Caki2 (cell line): ENCODE data around the gene SNAI1. TPM values are rescaled to one million over a fixed set of nuclear protein-coding genes. Genes with fewer than 3 reads are reported as not detected.
A peak's percentile ranks its signal among the peaks of the same experiment; 100 is the strongest.
"Not testable (repeated sequence)": the region's sequence is repeated elsewhere in the genome, so short reads cannot be mapped to it uniquely, and the experiment has no call there.

Experiments
- DNase-seq: peaks from one replicate; pipeline ENCODE4 v3.0.0-alpha.2; 2015; ENCODE audit warnings: low read depth
- in situ Hi-C: cut with HindIII; loops from 2 replicates; pipeline ENCODE4 v1.10.0; 2016; ENCODE audit warnings: low sequenced_read_pairs, low pct_unique_long_range_greater_than_20kb, mixed read lengths
- total RNA-seq: library from RNA; depleted of rRNA; stranded (reverse); fragments of >200 nt; shearing (Covaris generic); gene quantifications from 2 replicates; pipeline ENCODE4 v1.2.3, GENCODE V29; 2014; ENCODE audit warnings: low replicate concordance; rRNA removed

Gene SNAI1
- total RNA-seq = 0.10 TPM in 1 of 2 replicates, not detected in the other

DNA sequence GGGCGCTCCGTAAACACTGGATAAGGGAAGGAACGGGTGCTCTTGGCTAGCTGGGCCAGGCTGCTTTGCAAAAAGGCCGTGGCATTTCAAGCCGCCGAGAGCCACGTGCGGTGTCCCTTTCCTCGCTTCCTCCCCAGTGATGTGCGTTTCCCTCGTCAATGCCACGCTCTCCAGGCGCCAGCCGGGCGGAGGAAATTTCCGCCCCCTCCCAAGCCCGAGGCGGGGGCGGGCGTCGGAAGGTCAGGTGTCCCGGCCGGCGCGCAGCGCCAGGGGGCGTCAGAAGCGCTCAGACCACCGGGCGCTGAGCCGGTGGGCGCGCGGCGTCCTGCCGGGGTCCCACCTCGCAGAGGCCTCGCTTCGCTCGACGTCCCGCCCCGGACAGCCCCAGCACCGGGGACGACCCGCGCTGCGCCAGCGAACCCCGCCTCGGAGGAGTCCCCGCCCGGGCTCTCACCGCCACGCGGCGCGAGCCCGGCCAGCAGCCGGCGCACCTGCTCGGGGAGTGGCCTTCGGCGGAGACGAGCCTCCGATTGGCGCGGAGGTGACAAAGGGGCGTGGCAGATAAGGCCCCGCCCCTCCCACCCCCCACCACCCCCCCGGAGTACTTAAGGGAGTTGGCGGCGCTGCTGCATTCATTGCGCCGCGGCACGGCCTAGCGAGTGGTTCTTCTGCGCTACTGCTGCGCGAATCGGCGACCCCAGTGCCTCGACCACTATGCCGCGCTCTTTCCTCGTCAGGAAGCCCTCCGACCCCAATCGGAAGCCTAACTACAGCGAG lies at the start of gene SNAI1:
SNAI1 (plus strand) TSS at position 635 of the 777 bp plus-strand sequence; CDS start at position 715, 80 bp downstream.
- DNase-seq = peak; percentile 82
- in situ Hi-C loops = no loop called here

DNA sequence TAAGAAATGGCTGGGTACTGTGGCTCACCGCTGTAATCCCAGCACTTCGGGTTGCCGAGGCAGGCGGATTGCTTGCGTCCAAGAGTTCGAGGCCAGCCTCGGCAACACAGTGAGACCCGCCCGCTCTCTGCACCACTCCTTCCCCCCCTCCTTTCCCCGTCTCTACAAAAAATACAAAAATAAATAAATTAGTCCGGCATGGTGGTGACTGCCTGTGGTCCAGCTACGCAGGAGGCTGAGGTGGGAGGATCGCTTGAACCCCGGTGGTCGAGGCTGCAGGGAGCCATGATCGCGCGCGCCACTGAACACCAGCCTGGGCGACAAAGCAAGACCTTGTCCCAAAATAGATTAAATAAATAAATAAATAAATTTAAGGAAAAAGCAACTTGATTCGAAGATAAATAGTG lies 47.0 kb upstream of the SNAI1 start:
- DNase-seq = no peak
- in situ Hi-C loops = no loop called here

DNA sequence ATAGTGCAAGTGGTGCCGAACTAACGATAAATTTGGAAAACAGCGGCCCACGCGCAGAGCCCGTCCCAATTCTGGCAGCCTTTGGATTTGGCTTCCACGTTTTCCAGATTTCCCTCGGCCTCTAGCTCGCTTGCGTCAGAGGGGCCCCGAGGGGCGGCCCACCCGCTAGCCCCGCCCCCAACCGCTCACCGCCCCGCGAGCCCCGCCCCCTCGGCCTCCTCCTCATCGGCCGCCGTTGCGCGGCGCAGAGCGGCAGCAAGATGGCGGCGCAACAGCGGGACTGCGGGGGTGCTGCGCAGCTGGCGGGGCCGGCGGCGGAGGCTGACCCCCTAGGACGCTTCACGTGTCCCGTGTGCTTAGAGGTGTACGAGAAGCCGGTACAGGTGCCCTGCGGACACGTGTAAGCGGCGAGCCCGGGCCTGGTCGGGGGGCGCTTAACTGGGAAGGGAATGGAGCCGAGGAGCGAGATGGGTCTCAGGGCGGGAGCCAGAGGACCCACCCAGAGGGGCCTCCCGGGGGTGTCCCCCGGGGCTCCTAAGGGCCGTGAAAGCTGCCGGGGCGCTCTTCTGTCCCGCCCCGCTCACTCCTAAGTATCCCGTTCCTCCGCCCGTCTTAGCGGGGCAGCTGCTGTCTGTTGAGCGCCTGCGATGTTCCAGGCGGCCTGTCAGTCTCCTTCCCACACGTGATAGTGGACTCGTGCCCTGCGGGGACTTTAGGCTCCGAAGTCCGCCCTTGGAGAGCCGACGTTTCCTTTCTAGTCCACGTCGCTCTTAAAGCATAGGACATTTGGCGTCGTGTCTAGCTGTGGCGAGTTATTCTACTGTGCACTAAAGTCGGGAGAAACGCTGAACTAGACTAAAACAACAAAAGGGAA lies 46.4 kb upstream of the SNAI1 start, which contains the start of gene RNF114:
RNF114 (plus strand) TSS at position 245 of the 874 bp plus-strand sequence; CDS start at position 261, 16 bp downstream.
- DNase-seq = peak; percentile 64
- in situ Hi-C loops = no loop called here

DNA sequence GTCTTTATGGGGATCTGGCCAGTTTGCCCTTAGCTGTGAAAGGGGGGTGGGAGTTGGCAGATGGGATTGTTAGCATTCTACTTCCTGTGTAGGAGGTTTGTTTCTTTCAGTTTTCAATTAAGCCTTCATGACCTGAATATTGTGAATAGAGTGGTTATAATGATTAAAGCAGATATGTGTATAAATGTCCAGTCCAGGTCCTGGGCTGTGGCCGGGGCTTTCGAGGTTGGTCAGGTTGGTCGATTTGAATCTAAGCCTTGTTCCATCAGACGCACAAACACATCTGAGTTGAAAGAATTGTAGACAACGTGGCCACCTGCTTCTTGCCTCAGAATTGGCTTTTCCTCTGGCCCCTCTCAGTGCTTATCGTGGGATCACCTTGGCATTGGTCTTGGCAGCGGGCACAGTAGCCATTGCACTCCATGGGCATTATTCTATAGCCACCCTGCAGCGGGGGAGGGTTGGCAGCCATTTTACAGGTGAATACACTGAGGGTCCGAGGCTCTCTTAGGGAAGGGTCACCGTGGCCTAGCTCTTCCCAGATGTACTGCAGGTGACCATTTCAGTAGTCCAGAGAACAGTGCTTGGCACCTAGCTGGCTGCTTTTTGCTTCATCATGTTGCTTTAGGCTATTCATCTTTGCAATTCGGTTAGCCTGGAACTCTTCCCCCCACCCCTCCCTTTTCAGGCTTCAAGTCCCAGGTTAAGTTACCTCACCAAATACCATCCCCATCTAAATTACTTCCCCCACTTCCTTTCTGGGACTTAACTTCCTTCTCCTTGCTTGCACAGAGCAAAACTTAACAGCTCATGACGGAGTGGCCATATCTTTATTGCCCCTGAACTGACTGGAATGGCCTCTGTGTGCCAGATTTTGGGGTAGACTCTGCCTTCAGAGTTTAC lies 45.5 kb upstream of the SNAI1 start:
- in situ Hi-C loops = no loop called here
- DNase-seq = no peak

DNA sequence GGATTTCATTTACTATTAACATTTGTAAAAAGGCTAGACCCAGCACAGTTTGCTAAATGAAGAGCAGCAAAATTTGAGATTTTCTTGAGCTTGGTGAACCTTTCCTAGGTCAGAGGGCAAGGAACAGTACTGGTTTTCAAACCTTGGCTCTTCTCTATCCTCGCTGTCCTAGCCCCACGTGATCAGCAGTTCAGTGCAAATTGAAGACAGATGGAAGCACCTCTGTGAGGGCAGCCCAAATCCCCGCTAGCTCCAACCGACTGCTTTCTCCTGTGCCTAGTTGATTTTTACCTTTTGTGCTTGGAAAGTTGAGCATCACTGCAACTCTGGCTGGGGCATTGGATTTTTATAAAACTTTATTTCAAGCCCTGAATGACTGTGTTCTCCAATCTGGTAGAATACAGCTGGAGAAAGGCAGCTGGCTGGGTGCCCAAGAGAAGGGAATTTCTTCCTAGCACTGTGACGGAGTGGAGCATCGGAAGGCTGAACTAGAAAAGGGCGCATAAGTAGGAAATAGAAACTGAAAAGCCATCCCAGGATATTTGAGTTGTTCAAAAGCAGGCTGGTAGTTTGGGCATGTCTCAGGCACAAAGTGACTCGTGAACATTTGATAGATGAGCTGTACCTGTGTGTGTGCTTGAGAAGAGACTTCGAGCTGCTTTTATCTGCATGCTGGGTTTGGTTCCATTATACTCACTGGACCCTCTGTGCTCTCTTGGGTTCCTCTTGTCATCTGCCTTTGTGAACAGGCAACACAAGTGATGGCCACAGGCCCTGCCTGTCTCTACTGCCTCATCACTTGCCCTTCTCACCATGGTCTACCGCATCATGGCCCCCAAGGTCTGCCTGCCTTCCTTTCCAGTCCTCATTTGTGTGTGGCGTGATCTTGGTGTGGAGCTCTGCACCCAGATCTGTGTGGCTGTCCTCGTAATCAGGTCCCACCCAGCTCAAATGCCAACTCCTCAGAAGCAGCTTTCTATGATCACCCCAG lies 44.3 kb upstream of the SNAI1 start:
- in situ Hi-C loops = no loop called here
- no peak for DNase-seq

DNA sequence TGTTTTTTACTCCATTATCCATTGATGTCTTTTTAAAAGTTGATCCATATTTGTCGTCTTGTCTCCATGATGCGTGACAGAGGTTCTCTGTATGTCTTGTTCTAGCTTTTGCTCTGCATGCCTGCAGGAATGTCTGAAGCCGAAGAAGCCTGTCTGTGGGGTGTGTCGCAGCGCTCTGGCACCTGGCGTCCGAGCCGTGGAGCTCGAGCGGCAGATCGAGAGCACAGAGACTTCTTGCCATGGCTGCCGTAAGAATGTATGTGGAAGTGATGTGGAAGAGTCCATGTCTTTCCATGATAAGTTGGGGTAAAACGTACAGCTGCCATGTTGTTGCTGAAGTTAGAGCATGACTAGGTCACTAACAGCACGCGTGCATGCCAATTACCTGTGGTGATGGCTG lies 41.3 kb upstream of the SNAI1 start:
- DNase-seq = no peak
- in situ Hi-C loops = no loop called here

DNA sequence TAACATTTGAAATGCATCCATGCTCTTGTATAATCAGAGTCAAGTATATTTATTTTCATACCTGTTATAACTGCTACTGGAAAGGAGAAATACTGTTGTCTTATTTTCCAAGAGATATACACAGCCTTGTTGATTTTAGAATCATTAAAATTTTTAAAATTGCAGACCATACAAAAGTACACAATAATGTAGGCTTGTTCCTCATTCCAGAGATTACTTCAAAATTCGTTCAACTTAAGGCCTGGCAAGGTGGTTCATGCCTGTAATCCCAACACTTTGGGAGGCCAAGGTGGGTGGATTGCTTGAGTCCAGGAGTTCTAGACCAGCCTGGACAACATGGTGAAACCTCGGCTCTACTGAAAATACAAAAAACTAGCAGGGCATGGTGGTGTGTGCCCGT lies 40.5 kb upstream of the SNAI1 start:
- in situ Hi-C loops = no loop called here
- no peak for DNase-seq

DNA sequence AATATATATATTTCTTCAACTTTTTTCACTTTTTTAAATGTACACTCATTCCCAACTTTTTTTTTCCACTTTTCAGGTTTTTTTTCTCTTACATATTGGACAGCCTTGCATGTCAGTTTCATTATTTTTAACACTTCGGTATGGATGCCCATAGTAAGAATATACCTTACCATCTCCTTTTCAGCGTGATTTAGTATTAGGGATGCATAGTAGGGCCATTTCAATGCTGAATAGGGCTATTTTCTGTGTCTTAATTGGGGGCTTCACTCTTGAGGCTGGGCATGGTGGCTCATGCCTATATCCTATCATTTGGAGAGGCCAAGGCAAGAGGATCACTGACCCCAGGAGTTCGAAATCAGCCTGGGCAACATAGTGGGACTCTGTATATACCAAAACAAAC lies 39.8 kb upstream of the SNAI1 start:
- in situ Hi-C loops = no loop called here
- no peak for DNase-seq

DNA sequence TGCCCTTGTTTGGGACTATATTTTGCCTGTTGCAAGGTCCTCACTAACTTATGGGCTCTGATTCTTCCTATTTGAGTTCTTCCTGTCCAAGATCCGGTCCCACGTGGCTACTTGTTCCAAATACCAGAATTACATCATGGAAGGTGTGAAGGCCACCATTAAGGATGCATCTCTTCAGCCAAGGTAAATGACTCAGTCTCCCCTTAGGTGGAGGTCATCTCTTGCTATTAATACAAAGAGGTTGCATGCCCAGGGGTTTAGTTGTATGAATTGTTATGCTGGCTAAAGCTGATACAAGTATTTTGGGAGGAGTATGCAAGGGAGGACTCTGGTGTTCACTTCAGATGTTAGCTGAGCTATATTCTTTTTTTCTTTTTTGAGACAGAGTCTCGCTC lies 37.5 kb upstream of the SNAI1 start:
- in situ Hi-C loops = no loop called here
- no peak for DNase-seq

DNA sequence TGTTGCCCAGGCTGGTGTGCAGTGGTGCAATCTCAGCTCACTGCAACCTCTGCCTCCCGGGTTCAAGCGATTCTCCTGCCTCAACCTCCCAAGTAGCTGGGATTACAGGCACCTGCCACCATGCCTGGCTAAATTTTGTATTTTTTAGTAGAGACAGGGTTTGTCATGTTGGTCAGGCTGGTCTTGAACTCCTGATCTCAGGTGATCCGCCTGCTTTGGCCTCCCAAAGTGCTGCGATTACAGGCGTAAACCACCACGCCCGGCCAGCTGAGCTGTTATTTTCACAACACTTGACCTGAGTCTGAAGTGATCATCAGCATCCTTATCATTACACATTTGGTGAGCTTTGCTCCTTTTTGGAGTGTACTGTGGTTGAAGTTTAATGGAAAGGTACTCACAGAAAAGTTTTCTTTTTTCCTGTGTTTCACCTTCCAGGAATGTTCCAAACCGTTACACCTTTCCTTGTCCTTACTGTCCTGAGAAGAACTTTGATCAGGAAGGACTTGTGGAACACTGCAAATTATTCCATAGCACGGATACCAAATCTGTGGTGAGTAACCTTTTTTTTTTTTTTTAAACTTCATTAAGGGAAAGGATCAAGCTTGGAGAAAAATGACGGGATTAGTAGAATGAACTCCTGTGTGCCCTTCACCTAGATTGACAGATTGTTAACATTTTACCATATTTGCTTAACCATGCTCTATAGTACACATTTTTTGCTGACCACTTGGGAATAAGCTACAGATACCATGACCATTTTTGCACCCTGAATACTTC lies 36.9 kb upstream of the SNAI1 start:
- in situ Hi-C loops = no loop called here
- DNase-seq = no peak

DNA sequence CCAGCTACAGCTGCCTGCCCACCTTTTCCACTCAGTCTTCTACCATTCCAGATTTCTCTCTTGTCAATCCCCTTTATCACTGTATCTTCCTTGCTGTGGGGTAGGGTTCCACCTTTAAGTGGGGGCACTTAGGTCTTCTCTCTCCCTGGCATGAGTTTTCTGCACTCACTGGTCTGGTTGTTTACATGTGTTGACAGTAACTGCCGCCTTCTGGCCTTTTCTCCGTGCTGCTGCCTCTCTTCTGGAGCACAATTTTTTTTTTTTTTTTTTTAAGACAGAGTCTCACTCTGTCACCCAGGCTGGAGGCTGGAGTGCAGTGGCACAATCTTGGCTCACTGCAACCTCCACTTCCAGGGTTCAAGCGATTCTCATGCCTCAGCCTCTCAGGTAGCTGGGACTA lies 34.6 kb upstream of the SNAI1 start:
- in situ Hi-C loops = no loop called here
- DNase-seq = no peak

DNA sequence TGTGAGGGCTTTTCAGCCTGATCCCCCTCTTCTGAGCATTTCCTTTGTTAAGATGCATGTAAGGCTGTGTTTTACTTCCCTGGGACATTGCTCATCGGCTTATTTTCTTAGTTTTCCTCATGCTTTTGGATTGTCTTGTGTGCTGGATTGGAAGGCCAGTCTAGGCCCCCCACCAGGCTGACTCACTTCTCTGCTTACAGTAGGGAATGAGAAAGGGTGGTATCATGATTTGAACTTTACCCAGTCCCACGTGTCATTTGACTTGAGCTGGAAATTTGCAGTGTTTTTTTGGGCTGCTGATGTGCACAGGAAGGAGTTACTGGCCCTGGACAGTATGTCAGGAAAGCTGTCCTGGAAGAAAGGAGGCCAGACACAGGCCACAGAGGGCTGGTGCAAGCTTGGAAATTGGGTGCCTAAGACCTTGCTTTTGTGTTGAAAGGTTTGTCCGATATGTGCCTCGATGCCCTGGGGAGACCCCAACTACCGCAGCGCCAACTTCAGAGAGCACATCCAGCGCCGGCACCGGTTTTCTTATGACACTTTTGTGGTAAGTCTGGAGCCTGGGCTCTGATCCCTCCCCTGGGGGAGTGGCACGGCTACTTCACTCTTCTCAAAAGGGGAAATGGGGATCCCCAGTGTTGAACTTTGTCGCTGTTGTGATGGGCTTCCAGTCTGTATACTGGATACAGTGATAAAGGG lies 33.8 kb upstream of the SNAI1 start:
- DNase-seq = peak; percentile 68
- in situ Hi-C loops = no loop called here

DNA sequence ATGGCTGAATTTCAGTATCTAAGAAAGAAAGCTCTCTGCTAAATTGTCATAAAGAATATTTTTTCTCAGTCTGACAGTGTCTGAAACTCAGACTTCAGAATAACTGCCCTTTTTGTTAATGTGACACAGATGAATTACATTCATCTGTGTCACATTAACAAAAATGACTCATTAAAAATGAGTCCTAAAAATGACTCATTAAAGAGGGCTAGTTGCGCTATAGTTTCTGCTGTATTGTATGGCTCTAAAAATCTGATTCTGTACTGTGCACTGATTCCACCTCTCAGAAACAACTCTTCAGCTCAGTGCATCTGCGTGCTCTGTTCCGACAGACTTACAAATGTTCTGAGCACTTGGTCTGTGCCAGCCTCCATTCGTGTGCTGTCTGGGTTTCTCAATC lies 31.6 kb upstream of the SNAI1 start:
- in situ Hi-C loops = no loop called here
- DNase-seq = no peak

DNA sequence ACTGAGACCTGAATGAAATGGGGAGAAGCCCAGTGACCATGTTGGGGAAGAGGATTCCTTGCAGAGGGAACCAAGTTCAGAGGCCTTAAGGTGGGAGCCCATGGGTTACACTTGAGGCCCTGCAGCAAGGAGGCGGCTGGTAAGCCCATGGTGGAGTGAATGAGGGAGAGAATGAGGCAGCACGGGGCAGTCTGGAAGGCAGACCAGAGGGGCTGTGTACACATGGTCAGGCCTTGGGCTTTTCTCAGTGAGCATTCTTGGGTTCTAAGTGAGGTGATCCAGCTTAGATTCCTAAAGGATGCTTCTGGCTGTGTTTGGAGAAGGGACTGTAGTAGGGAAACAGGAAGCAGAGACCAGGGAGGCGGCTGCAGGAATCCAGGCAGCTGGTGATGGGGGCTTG lies 27.6 kb upstream of the SNAI1 start:
- in situ Hi-C loops = no loop called here
- DNase-seq = no peak

DNA sequence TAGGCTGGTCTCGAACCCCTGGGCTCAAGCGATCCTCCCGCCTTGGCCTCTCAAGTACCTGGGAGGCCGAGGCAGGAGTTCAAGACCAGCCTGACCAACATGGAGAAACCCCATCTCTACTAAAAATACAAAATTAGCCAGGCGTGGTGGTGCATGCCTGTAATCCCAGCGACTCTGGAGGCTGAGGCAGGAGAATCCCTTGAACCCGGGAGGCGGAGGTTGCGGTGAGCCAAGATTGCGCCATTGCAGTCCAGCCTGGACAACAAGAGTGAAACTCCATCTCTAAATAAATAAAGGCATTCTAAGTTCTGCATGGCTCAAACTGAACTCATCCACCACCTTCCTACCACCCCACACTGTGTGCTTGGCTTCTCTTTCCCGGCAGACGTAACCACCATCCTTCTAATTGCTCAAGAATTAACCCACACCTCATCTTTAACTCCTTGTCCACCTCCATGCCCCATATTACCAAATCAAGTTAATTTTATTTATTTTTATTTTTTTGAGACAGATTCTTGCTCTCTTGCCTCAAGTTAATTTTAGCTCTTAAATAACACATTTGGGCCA lies 26.9 kb upstream of the SNAI1 start:
- DNase-seq, in situ Hi-C loops: not testable (repeated sequence)

DNA sequence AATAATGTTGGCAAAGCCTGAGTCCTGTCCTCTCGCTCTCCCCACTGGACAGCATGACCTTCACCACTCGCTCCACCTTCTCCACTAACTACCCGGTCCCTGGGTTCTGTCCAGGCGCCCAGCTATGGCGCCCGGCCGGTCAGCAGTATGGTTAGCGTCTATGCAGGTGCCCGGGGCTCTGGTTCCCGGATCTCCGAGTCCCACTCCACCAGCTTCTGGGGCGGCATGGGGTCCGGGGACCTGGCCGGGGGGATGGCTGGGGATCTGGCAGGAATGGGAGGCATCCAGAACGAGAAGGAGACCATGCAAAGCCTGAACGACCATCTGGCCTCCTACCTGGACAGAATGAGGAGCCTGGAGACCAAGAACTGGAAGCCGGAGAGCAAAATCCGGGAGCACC lies 26.1 kb upstream of the SNAI1 start:
- DNase-seq = no peak
- in situ Hi-C loops = no loop called here
